Suprapubic skin (tissue), 4 donors: ENCODE data around the gene NDUFC2. TPM values are rescaled to one million over a fixed set of nuclear protein-coding genes. Genes with fewer than 3 reads are reported as not detected.

Source experiments
- DNase-seq, 2 donors: peaks; one replicate each; pipeline ENCODE4 v3.0.0-alpha.2; 2019; ENCODE audit warnings: low spot score in 2 of 2
- H3K27ac ChIP-seq: fragments of 200-600 bp; sonication (generic); one replicate; pipeline ENCODE4 v1.5.1; 2019
- H3K27me3 ChIP-seq: fragments of 200-600 bp; sonication (generic); one replicate; pipeline ENCODE4 v1.5.1; 2019
- H3K36me3 ChIP-seq: fragments of 200-600 bp; sonication (generic); one replicate; pipeline ENCODE4 v1.5.1; 2019
- H3K4me1 ChIP-seq: fragments of 200-600 bp; sonication (generic); one replicate; pipeline ENCODE4 v1.5.1; 2019
- H3K4me3 ChIP-seq: fragments of 200-600 bp; sonication (generic); one replicate; pipeline ENCODE4 v1.5.1; 2019; ENCODE audit warnings: mild to moderate bottlenecking
- H3K9me3 ChIP-seq: fragments of 200-600 bp; sonication (generic); one replicate; pipeline ENCODE4 v1.5.1; 2019
- CTCF ChIP-seq, 2 donors: fragments of 200-600 bp in 1 of 2; fragments of 450-650 bp in 1 of 2; sonication (generic) in 1 of 2; IDR thresholded peaks; one replicate each; pipeline ENCODE4 v1.5.1; 2016 to 2019; ENCODE audit warnings: antibody characterized with exemption in 2 of 2, mild to moderate bottlenecking in 1 of 2, moderate library complexity in 1 of 2
- EP300 ChIP-seq: sonication (generic); formaldehyde crosslinking; IDR thresholded peaks from one replicate; pipeline ENCODE4 v1.6.1; 2017; ENCODE audit warnings: antibody characterized with exemption
- POLR2A ChIP-seq, 2 donors: fragments of 450-650 bp; IDR thresholded peaks; one replicate each; pipeline ENCODE4 v1.6.1; 2017; ENCODE audit warnings: antibody characterized with exemption in 2 of 2, mild to moderate bottlenecking in 2 of 2, moderate library complexity in 2 of 2
- POLR2AphosphoS5 ChIP-seq, 3 donors: sonication (generic); formaldehyde crosslinking; IDR thresholded peaks; one replicate each; pipeline ENCODE4 v1.6.1; 2017; ENCODE audit warnings: antibody characterized with exemption in 3 of 3
- WGBS: methylation state at CpG from one replicate; pipeline ENCODE4 v1.1.5; 2018; 5-methylcytosine and 5-hydroxymethylcytosine counted together
- total RNA-seq, 4 donors: library from RNA; depleted of rRNA; stranded (reverse); fragments of >200 nt; gene quantifications; one replicate each; pipeline ENCODE4 v1.1.0, GENCODE V29; 2016

Gene NDUFC2
- total RNA-seq, 4 donors from 2014 or later: 100 to 161 (median 115) TPM

- H3K9me3 ChIP-seq: no peaks in the 10 kb centered on the region
- H3K27ac ChIP-seq: no peak overlapping the region
- H3K4me3 ChIP-seq: no peak overlapping the region
- no peak for DNase-seq
- no peak for TF ChIP-seq POLR2A (IDR thresholded peaks at IDR 0.05)
- no peak for TF ChIP-seq EP300
- TF ChIP-seq POLR2AphosphoS5 (IDR thresholded peaks at IDR 0.05): no peak
- no peak for TF ChIP-seq CTCF (IDR thresholded peaks at IDR 0.05)
- peaks cover 52% of the 10 kb centered on the region for H3K36me3 ChIP-seq
- WGBS: 66% methylated on average over 3 of the region's 3 CpGs
- peaks cover 17% of the 10 kb centered on the region for H3K4me1 ChIP-seq
- no peaks in the 10 kb centered on the region for H3K27me3 ChIP-seq
Observed at GRCh38 chr11:78071717-78072116, 7.9 kb downstream of the NDUFC2 start.

GRCh38 chr11:78070621-78071020, 9.0 kb downstream of the NDUFC2 start:
- peaks cover 52% of the 10 kb centered on the region for H3K36me3 ChIP-seq
- DNase-seq: no peak
- no peaks in the 10 kb centered on the region for H3K9me3 ChIP-seq
- peaks cover 10% of the 10 kb centered on the region for H3K4me1 ChIP-seq
- 79% methylated on average over 2 of the region's 2 CpGs for WGBS
- H3K4me3 ChIP-seq: no peak overlapping the region
- TF ChIP-seq CTCF (IDR thresholded peaks at IDR 0.05): no peak
- no peak for TF ChIP-seq EP300
- TF ChIP-seq POLR2A (IDR thresholded peaks at IDR 0.05): no peak
- H3K27ac ChIP-seq: no peak overlapping the region
- H3K27me3 ChIP-seq: no peaks in the 10 kb centered on the region

GRCh38 chr11:78069465-78069864, 10.2 kb downstream of the NDUFC2 start:
- no peak for DNase-seq
- no peak overlapping the region for H3K27ac ChIP-seq
- no peak overlapping the region for H3K4me3 ChIP-seq
- TF ChIP-seq EP300 (no peak), POLR2AphosphoS5 (IDR thresholded peaks at IDR 0.05) (no peak), POLR2A (IDR thresholded peaks at IDR 0.05) (no peak), CTCF (IDR thresholded peaks at IDR 0.05) (no peak)
- 48% methylated on average over 2 of the region's 2 CpGs for WGBS
- peaks cover under 1% of the 10 kb centered on the region for H3K4me1 ChIP-seq
- H3K27me3 ChIP-seq: no peaks in the 10 kb centered on the region
- no peaks in the 10 kb centered on the region for H3K9me3 ChIP-seq
- H3K36me3 ChIP-seq: peaks cover 52% of the 10 kb centered on the region

- no peak overlapping the region for H3K27ac ChIP-seq
- no peaks in the 10 kb centered on the region for H3K27me3 ChIP-seq
Observed at GRCh38 chr11:78067704-78068103, 12.0 kb downstream of the NDUFC2 start.

GRCh38 chr11:78066471-78066870, 13.2 kb downstream of the NDUFC2 start:
- H3K27ac ChIP-seq: no peak overlapping the region
- H3K36me3 ChIP-seq: peaks cover 39% of the 10 kb centered on the region
- no peak overlapping the region for H3K4me3 ChIP-seq
- no peak for TF ChIP-seq POLR2A (IDR thresholded peaks at IDR 0.05)
- TF ChIP-seq POLR2AphosphoS5 (IDR thresholded peaks at IDR 0.05): no peak
- no peak for TF ChIP-seq EP300
- no peak for TF ChIP-seq CTCF (IDR thresholded peaks at IDR 0.05)
- WGBS: 70% methylated on average over 2 of the region's 2 CpGs
- peaks cover 3% of the 10 kb centered on the region for H3K4me1 ChIP-seq
- H3K9me3 ChIP-seq: no peaks in the 10 kb centered on the region
- H3K27me3 ChIP-seq: no peaks in the 10 kb centered on the region
- DNase-seq: no peak

More at GRCh38 chr11:78067704-78068103, 12.0 kb downstream of the NDUFC2 start:
- Histone ChIP-seq H3K9me3 (no peaks in the 10 kb centered on the region), H3K4me1 (no peaks in the 10 kb centered on the region), H3K4me3 (no peak overlapping the region), H3K36me3 (peaks cover 49% of the 10 kb centered on the region)
- no peak for TF ChIP-seq EP300
- no peak for TF ChIP-seq CTCF (IDR thresholded peaks at IDR 0.05)
- TF ChIP-seq POLR2AphosphoS5 (IDR thresholded peaks at IDR 0.05): no peak
- no peak for TF ChIP-seq POLR2A (IDR thresholded peaks at IDR 0.05)
- no peak for DNase-seq
- 90% methylated on average over 4 of the region's 4 CpGs for WGBS
